IMR-90 (cell line): ENCODE measurements around the gene ARHGEF3. TPM values are rescaled to one million over a fixed set of nuclear protein-coding genes. Genes with fewer than 3 reads are reported as not detected.

Experiments used
- ATAC-seq: fragments of 200-7000 bp; cut with Tn5 transposase; 2 replicates; pipeline ENCODE4 v1.9.1; 2020; ENCODE audit warnings: low read depth, mild to moderate bottlenecking, moderate library complexity
- BruUV-seq: library from RNA; stranded (reverse); fragments of 400-500 nt; replicated peaks from 2 replicates; lab custom pipeline; 2021; lab: Mats Ljungman, UMichigan
- CTCF ChIA-PET: fragments of 300-600 bp; formaldehyde crosslinking; extraction: SDS; loops from one replicate; lab custom pipeline; 2021; ENCODE audit warnings: antibody characterized with exemption; lab: Yijun Ruan, JAX
- POLR2A ChIA-PET: fragments of 300-600 bp; sonication (Branson Sonifier 250); formaldehyde crosslinking; loops from one replicate; lab custom pipeline; 2022; ENCODE audit warnings: antibody characterized with exemption; ENCODE audit not compliant: unreplicated experiment; lab: Charles Lee
- DNase-seq: peaks from one replicate; pipeline ENCODE4 v3.0.0; 2013
- H2AFZ ChIP-seq: replicated peaks from 2 replicates; pipeline ENCODE3; 2013; ENCODE audit warnings: low read length, mild to moderate bottlenecking; ENCODE audit not compliant: poor library complexity
- H2AK5ac ChIP-seq: 2 replicates; pipeline ENCODE4 v1.6.1; 2013; ENCODE audit warnings: low read depth, low read length, inconsistent platforms
- H2AK9ac ChIP-seq: replicated peaks from 2 replicates; pipeline ENCODE3; 2013; ENCODE audit warnings: mild to moderate bottlenecking, low read depth, low read length, moderate library complexity; ENCODE audit not compliant: poor library complexity
- H2BK120ac ChIP-seq: 2 replicates; pipeline ENCODE4 v1.6.1; 2013; ENCODE audit warnings: low read depth, low read length, inconsistent platforms
- H2BK15ac ChIP-seq: 3 replicates; pipeline ENCODE4 v1.6.1; 2013; ENCODE audit warnings: low read depth, low read length, inconsistent platforms
- H2BK20ac ChIP-seq: 2 replicates; pipeline ENCODE4 v1.6.1; 2013; ENCODE audit warnings: low read depth, mild to moderate bottlenecking, inconsistent platforms, low read length, moderate library complexity
- H2BK5ac ChIP-seq: 2 replicates; pipeline ENCODE4 v1.6.1; 2013; ENCODE audit warnings: mild to moderate bottlenecking, low read depth, low read length, inconsistent platforms; ENCODE audit not compliant: poor library complexity, severe bottlenecking
- H3K14ac ChIP-seq: replicated peaks from 2 replicates; pipeline ENCODE4 v1.6.1; 2013; ENCODE audit warnings: low read depth, low read length, inconsistent platforms
- H3K18ac ChIP-seq: 2 replicates; pipeline ENCODE4 v1.6.1; 2013; ENCODE audit warnings: low read depth, low read length, control low read depth
- H3K23ac ChIP-seq: 2 replicates; pipeline ENCODE4 v1.6.1; 2013; ENCODE audit warnings: low read depth, low read length, inconsistent platforms
- H3K27ac ChIP-seq: 2 replicates; pipeline ENCODE4 v1.5.1; 2013; ENCODE audit warnings: mild to moderate bottlenecking, control low read depth, low read length; ENCODE audit not compliant: insufficient read depth
- H3K27me3 ChIP-seq: 2 replicates; pipeline ENCODE4 v1.6.1; 2013; ENCODE audit warnings: low read length; ENCODE audit not compliant: control insufficient read depth, insufficient read depth
- H3K36me3 ChIP-seq: 2 replicates; pipeline ENCODE4 v1.6.1; 2013; ENCODE audit warnings: low read length, mixed read lengths; ENCODE audit not compliant: control insufficient read depth, insufficient read depth
- H3K4ac ChIP-seq: 2 replicates; pipeline ENCODE4 v1.6.1; 2013; ENCODE audit warnings: low read depth, low read length, inconsistent platforms
- H3K4me1 ChIP-seq: 2 replicates; pipeline ENCODE4 v1.6.1; 2013; ENCODE audit warnings: low read length, mixed read lengths; ENCODE audit not compliant: control insufficient read depth, insufficient read depth
- H3K4me2 ChIP-seq: 2 replicates; pipeline ENCODE4 v1.6.1; 2013; ENCODE audit warnings: low read depth, mild to moderate bottlenecking, control low read depth, low read length, moderate library complexity
- H3K4me3 ChIP-seq: 2 replicates; pipeline ENCODE4 v1.5.1; 2013; ENCODE audit warnings: low read depth, mild to moderate bottlenecking, control low read depth, low read length, moderate library complexity; ENCODE audit not compliant: insufficient read depth
- H3K56ac ChIP-seq: 2 replicates; pipeline ENCODE4 v1.6.1; 2013; ENCODE audit warnings: low read length, inconsistent platforms; ENCODE audit not compliant: insufficient read depth; ENCODE audit errors: extremely low read depth
- H3K79me1 ChIP-seq, 2 experiments: 2 replicates each; pipeline ENCODE4 v1.6.1; 2013; ENCODE audit warnings: low read length in 2 of 2, inconsistent platforms in 1 of 2, low read depth in 1 of 2
- H3K9ac ChIP-seq: 2 replicates; pipeline ENCODE4 v1.6.1; 2013; ENCODE audit warnings: low read depth, low read length, control low read depth
- H3K9me1 ChIP-seq: 2 replicates; pipeline ENCODE4 v1.6.1; 2013; ENCODE audit warnings: low read length, inconsistent platforms; ENCODE audit not compliant: insufficient read depth
- H3K9me3 ChIP-seq: 2 replicates; pipeline ENCODE4 v1.6.1; 2013; ENCODE audit warnings: low read length; ENCODE audit not compliant: control insufficient read depth, insufficient read depth
- H4K20me1 ChIP-seq: 2 replicates; pipeline ENCODE4 v1.6.1; 2013; ENCODE audit warnings: low read length, inconsistent platforms; ENCODE audit not compliant: insufficient read depth
- H4K5ac ChIP-seq: 2 replicates; pipeline ENCODE4 v1.6.1; 2013; ENCODE audit warnings: mild to moderate bottlenecking, low read depth, low read length, control low read depth
- H4K8ac ChIP-seq, 2 experiments: 2 replicates each; pipeline ENCODE4 v1.6.1; 2013; ENCODE audit warnings: low read depth in 2 of 2, low read length in 2 of 2, control low read depth in 1 of 2, inconsistent platforms in 1 of 2
- H4K91ac ChIP-seq: 2 replicates; pipeline ENCODE4 v1.6.1; 2013; ENCODE audit warnings: low read depth, low read length, inconsistent platforms; ENCODE audit not compliant: insufficient read depth
- MAFK ChIP-seq: IDR thresholded peaks from 2 replicates; pipeline ENCODE4 v1.6.1; 2012; ENCODE audit warnings: low read depth, low read length, improper control_type of control experiment
- MAZ ChIP-seq: IDR thresholded peaks from 2 replicates; pipeline ENCODE4 v1.6.1; 2012; ENCODE audit warnings: low read depth, mild to moderate bottlenecking, low read length, improper control_type of control experiment, moderate library complexity, borderline replicate concordance
- RCOR1 ChIP-seq: IDR thresholded peaks from 2 replicates; pipeline ENCODE4 v1.6.1; 2012; ENCODE audit warnings: mild to moderate bottlenecking, low read length, improper control_type of control experiment; ENCODE audit not compliant: insufficient replicate concordance
- RFX5 ChIP-seq: IDR thresholded peaks from 2 replicates; pipeline ENCODE4 v1.8.0; 2012; ENCODE audit warnings: low read depth, mild to moderate bottlenecking, low read length, moderate library complexity
- WGBS, 2 experiments: methylation state at CpG; one replicate each; pipeline versions ENCODE4 v1.1.5 to v1.1.7; 2013; ENCODE audit warnings: missing lambda C conversion rate in 2 of 2; ENCODE audit not compliant: insufficient read length in 1 of 2; ENCODE audit errors: extremely low coverage in 2 of 2; 5-methylcytosine and 5-hydroxymethylcytosine counted together
- dilution Hi-C: fragments of 300-500 bp; cut with HindIII; formaldehyde crosslinking; loops from one replicate; pipeline ENCODE4 v1.14.3; 2018; ENCODE audit warnings: low sequenced_read_pairs; ENCODE audit not compliant: unreplicated experiment
- in situ Hi-C: fragments of 300-500 bp; cut with MboI; formaldehyde crosslinking; loops from 3 replicates; pipeline ENCODE4 v1.14.3; 2019; ENCODE audit warnings: low sequenced_read_pairs, inconsistent platforms, mixed read lengths
- intact Hi-C: fragments of 100-400 bp; cut with micrococcal nuclease; formaldehyde crosslinking; loops from 2 replicates; pipeline ENCODE4 v1.10.0; 2022
- polyA plus RNA-seq, 3 experiments: library from polyadenylated mRNA; depleted of rRNA; stranded (reverse); fragments of >200 nt; gene quantifications; 2 replicates each; pipeline ENCODE4 v1.2.3, GENCODE V29; 2012; ENCODE audit warnings: low replicate concordance in 1 of 3
- total RNA-seq: library from RNA; depleted of rRNA; stranded (reverse); fragments of >200 nt; gene quantifications from 2 replicates; pipeline ENCODE4 v1.2.3, GENCODE V29; 2012
- TF ChIP-seq, protein P1 (sequence below): conservative IDR thresholded peaks from 2 replicates; pipeline ENCODE4 v1.5.1; 2012; ENCODE audit warnings: mild to moderate bottlenecking, low read depth, low read length, improper control_type of control experiment
- TF ChIP-seq, protein P2 (sequence below): fragments of 150-350 bp; IDR thresholded peaks from 2 replicates; pipeline ENCODE4 v1.6.1; 2017; ENCODE audit warnings: mild to moderate bottlenecking, antibody characterized with exemption, low read length, low read depth

ARHGEF3 gene
- total and polyA plus RNA-seq, 2 of the 4 experiments (the other 2 are of a cell fraction) = 2.1 to 2.3 TPM

DNA sequence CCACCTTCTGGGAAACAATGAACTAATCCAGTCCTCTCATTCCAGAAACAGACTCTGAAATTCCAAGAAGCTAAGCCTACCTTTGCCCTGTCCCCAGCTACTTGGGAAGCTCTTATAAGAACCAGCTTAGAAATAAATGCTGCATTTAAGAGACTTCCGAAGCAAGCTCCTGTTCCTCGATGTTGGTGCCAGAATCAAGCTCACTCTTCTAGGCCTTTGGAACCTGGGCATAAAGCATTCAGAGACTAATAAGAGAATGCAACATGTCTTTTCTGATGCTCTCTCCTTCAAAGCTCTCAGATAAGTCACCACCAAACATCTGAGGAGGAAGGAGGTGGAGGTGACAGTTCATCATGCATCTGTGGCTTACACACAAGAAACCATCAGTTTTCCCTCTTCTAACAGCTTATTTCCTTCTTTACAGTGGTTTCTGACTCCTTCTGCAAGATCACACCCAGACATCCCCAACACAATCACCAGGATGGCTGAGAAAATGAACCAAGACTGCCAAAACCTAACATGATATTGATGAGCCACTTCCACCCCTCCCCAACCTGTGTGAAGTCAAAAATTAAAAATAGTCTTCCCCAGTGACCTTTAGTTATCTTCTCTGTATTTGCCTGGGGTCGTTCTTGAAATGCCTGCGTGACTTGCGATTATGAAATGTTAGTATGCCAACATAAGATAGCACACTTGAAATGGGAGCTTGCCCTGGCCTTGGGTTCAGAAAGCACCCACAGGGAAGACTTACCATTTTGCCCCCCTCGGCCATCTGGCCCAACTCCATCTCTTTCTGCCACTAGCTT, 11.5 kb downstream of the ARHGEF3 start (continued):
- no peak for TF ChIP-seq MAZ

DNA sequence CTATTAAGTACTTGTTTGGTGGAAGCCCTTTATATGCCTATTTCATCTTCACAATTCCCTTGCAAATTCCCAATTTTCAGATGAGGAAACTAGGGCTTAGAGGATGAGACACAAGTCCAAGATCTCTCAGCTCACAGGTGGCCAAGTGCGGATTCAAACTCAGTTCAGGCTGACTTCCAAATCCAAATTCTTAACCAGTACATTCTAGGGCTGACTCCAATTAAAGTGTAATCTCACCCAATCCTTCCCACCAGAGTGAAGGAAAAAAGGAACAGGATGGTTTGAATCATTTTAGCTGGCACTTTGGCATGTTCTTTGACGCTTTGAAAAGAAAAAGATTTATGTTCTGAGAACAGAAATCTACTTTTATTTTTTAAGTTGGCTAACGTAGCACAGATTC, 12.7 kb downstream of the ARHGEF3 start:
- H3K27me3 ChIP-seq = no peaks in the 10 kb centered on the region
- H3K79me1 ChIP-seq = no peaks in the 10 kb centered on the region
- no peak overlapping the region for H2BK20ac ChIP-seq
- no peak overlapping the region for H3K18ac ChIP-seq
- peaks cover 2% of the 10 kb centered on the region for H3K4me1 ChIP-seq
- H2AFZ ChIP-seq = no peak overlapping the region
- peaks cover 4% of the 10 kb centered on the region; the same call in 1 of the 2 replicates for H3K9me1 ChIP-seq
- no peak overlapping the region for H3K9ac ChIP-seq
- intact Hi-C loops (no loop called here), dilution Hi-C loops (no loop called here), in situ Hi-C loops (no loop called here)
- no peak overlapping the region for H4K5ac ChIP-seq
- no peak overlapping the region for H3K4me3 ChIP-seq
- no peaks in the 10 kb centered on the region for H3K36me3 ChIP-seq
- no peak overlapping the region for H2AK5ac ChIP-seq
- H2BK120ac ChIP-seq = no peak overlapping the region
- no peaks in the 10 kb centered on the region for H3K9me3 ChIP-seq
- no peak overlapping the region for H3K56ac ChIP-seq
- ATAC-seq (no peak), DNase-seq (no peak)
- no peaks in the 10 kb centered on the region for H4K20me1 ChIP-seq
- no peak overlapping the region for H4K91ac ChIP-seq
- H2AK9ac ChIP-seq = no peak overlapping the region
- H3K23ac ChIP-seq = no peak overlapping the region
- CTCF ChIA-PET = interaction anchor here (1.7 kb wide), 1 partner anchor 11 kb away, joined by 6 read pairs; no protein-coding TSS in a partner anchor
- POLR2A ChIA-PET = no interaction called here
- H3K27ac ChIP-seq = no peak overlapping the region
- H4K8ac ChIP-seq = no peak overlapping the region
- no peak overlapping the region for H3K4ac ChIP-seq
- no peak overlapping the region for H2BK15ac ChIP-seq
- no CpG with 5 or more reads among the region's 3 CpGs for WGBS, 2 experiments
- no peak overlapping the region for H3K4me2 ChIP-seq
- H2BK5ac ChIP-seq = no peak overlapping the region
- TF ChIP-seq RCOR1 (no peak), MAFK (no peak), RFX5 (no peak)
- TF ChIP-seq, protein P1, sequence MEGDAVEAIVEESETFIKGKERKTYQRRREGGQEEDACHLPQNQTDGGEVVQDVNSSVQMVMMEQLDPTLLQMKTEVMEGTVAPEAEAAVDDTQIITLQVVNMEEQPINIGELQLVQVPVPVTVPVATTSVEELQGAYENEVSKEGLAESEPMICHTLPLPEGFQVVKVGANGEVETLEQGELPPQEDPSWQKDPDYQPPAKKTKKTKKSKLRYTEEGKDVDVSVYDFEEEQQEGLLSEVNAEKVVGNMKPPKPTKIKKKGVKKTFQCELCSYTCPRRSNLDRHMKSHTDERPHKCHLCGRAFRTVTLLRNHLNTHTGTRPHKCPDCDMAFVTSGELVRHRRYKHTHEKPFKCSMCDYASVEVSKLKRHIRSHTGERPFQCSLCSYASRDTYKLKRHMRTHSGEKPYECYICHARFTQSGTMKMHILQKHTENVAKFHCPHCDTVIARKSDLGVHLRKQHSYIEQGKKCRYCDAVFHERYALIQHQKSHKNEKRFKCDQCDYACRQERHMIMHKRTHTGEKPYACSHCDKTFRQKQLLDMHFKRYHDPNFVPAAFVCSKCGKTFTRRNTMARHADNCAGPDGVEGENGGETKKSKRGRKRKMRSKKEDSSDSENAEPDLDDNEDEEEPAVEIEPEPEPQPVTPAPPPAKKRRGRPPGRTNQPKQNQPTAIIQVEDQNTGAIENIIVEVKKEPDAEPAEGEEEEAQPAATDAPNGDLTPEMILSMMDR = no peak
- TF ChIP-seq, protein P2, sequence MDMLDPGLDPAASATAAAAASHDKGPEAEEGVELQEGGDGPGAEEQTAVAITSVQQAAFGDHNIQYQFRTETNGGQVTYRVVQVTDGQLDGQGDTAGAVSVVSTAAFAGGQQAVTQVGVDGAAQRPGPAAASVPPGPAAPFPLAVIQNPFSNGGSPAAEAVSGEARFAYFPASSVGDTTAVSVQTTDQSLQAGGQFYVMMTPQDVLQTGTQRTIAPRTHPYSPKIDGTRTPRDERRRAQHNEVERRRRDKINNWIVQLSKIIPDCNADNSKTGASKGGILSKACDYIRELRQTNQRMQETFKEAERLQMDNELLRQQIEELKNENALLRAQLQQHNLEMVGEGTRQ = no peak
- no peak overlapping the region for H3K14ac ChIP-seq
- no TSS peak for BruUV-seq
